ENCODE measurements around the gene PRSS27. TPM values are rescaled to one million over a fixed set of nuclear protein-coding genes. Genes with fewer than 3 reads are reported as not detected.

The PRSS27 gene
- 0.20 to 0.67 TPM (median 0.22 TPM) in 3 replicates for polyA plus RNA-seq
- polyA plus RNA-seq (2011; ENCODE audit: low read depth) = 0.45 TPM
- polyA plus RNA-seq (2011; cell fraction: cytosol; rRNA removed) = 0.34 and 0.73 TPM in 2 replicates
- 0.73 and 1.3 TPM in 2 replicates for polyA plus RNA-seq (2011; cell fraction: nucleus; rRNA removed)
- polyA plus RNA-seq (2012; ENCODE audit: low replicate concordance) = 0.29 and 1.5 TPM in 2 replicates
- 0.07 TPM in 1 of 3 replicates, not detected in the others for polyA minus RNA-seq
- polyA minus RNA-seq (2011; cell fraction: cytosol; rRNA and poly(A)+ RNA removed) = not detected
- 0.53 TPM in 1 of 2 replicates, not detected in the other for polyA minus RNA-seq (2011; cell fraction: nucleus; rRNA and poly(A)+ RNA removed)

DNA sequence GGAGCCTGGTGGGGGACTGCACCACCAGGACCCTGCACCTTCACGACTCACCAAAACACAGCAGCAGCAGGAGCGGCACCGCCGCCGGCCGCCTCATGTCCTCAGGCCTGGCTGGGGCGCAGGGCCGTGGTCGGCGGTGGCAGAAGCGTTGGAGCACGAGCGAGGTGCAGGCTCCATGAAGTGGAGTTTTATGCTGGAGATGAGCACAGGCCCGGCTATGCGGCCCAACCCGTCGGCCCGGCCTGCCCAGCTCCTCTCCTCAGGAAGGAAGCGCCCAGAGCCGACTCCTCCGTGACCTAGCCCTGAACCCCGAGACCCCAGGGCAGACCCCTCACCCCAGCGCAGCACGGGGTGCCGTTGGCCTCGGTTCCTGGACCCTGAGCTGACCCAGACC, at the start of gene PRSS27:
TSS of gene PRSS27 (minus strand) at position 161 of the 394 bp plus-strand sequence. CDS start at position 97, 64 bp downstream.
- no peaks in the 10 kb centered on the region for H3K9me3 ChIP-seq (ENCODE audit: control insufficient read depth, low read depth, low read length)
- peak within 1 kb of the TSS; percentile 75 for H3K4me2 ChIP-seq (ENCODE audit: control insufficient read depth, extremely low read depth, insufficient read depth, low read depth, low read length)
- H2AFZ ChIP-seq (ENCODE audit: control insufficient read depth, low read length) = peak within 1 kb of the TSS; percentile 40
- no peaks in the 10 kb centered on the region for H4K20me1 ChIP-seq (ENCODE audit: control insufficient read depth, extremely low read depth, insufficient read depth, low read length)
- peaks cover 7% of the 10 kb centered on the region for H3K4me1 ChIP-seq (ENCODE audit: control insufficient read depth, extremely low read depth, insufficient read depth, low read length)
- peak within 1 kb of the TSS; percentile 66 for H3K9ac ChIP-seq (ENCODE audit: control insufficient read depth, extremely low read depth, insufficient read depth, low read length)
- dilution Hi-C loops (cut with MboI; ENCODE audit: extremely low pct_ligation_motif_present, low sequenced_read_pairs) = no loop called here
- FAIRE-seq (no peak), DNase-seq (ENCODE audit: low read depth, low spot score) (no peak)
- peaks cover 8% of the 10 kb centered on the region for H3K27me3 ChIP-seq (ENCODE audit: control insufficient read depth, extremely low read depth, insufficient read depth, low read length)
- no peaks in the 10 kb centered on the region for H3K9me1 ChIP-seq (ENCODE audit: control insufficient read depth, extremely low read depth, insufficient read depth, low read length)
- no peaks in the 10 kb centered on the region for H3K79me2 ChIP-seq (ENCODE audit: control insufficient read depth, insufficient read depth, low read length)
- no peak within 1 kb of the TSS for H3K27ac ChIP-seq (ENCODE audit: control insufficient read depth, insufficient read depth, low read length)
- no peaks in the 10 kb centered on the region for H3K36me3 ChIP-seq (ENCODE audit: control insufficient read depth in 2 of 2, extremely low read depth in 1 of 2, insufficient read depth in 2 of 2, low read length in 2 of 2)
- TF ChIP-seq EZH2 (IDR thresholded peaks at IDR 0.05; ENCODE audit: low read length) = no peak
- TF ChIP-seq CTCF (optimal IDR thresholded peaks at IDR 0.05 in 1 of 3, IDR thresholded peaks at IDR 0.05 in 1 of 3, conservative IDR thresholded peaks at IDR 0.05 in 1 of 3; ENCODE audit: extremely low read depth in 1 of 3, insufficient read depth in 2 of 3, low read length in 3 of 3) = no peak
- H3K4me3 ChIP-seq (ENCODE audit: control insufficient read depth in 2 of 3, extremely low read depth in 1 of 3, insufficient read depth in 2 of 3, low read depth in 1 of 3, low read length in 3 of 3) = peak within 1 kb of the TSS; percentile 54 to 68 (median 54)

DNA sequence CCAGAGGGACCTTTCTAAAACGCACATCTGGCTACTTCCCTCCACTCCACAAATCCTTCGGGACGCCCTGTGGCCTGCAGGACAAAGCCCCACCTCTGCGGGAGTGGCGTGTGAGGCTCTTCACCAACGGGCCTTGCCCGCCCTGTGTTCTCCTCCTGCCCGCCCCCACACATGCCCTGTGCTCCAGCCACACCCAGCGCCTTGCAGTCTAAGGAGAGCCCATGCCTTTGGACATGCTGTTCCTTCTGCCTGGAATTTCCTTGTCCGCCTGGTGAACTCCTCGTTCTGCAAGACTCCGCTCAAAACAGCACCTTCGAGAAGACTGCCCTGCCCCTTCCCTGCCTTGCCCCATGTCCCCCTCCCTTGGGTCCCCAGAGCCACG, 49.6 kb upstream of the PRSS27 start:
- TF ChIP-seq CTCF (optimal IDR thresholded peaks at IDR 0.05 in 1 of 3, IDR thresholded peaks at IDR 0.05 in 1 of 3, conservative IDR thresholded peaks at IDR 0.05 in 1 of 3; ENCODE audit: extremely low read depth in 1 of 3, insufficient read depth in 2 of 3, low read length in 3 of 3) (no peak), EZH2 (IDR thresholded peaks at IDR 0.05; ENCODE audit: low read length) (no peak)
- no peak overlapping the region for H3K4me2 ChIP-seq (ENCODE audit: control insufficient read depth, extremely low read depth, insufficient read depth, low read depth, low read length)
- peaks cover 9% of the 10 kb centered on the region for H3K4me1 ChIP-seq (ENCODE audit: control insufficient read depth, extremely low read depth, insufficient read depth, low read length)
- H3K79me2 ChIP-seq (ENCODE audit: control insufficient read depth, insufficient read depth, low read length) = peaks cover 53% of the 10 kb centered on the region
- H3K4me3 ChIP-seq (ENCODE audit: control insufficient read depth in 2 of 3, extremely low read depth in 1 of 3, insufficient read depth in 2 of 3, low read depth in 1 of 3, low read length in 3 of 3) = no peak overlapping the region
- FAIRE-seq = no peak
- peaks cover 35% of the 10 kb centered on the region for H4K20me1 ChIP-seq (ENCODE audit: control insufficient read depth, extremely low read depth, insufficient read depth, low read length)
- no peaks in the 10 kb centered on the region for H3K9me1 ChIP-seq (ENCODE audit: control insufficient read depth, extremely low read depth, insufficient read depth, low read length)
- peaks cover 62 to 75% of the 10 kb centered on the region in 2 experiments for H3K36me3 ChIP-seq (ENCODE audit: control insufficient read depth in 2 of 2, extremely low read depth in 1 of 2, insufficient read depth in 2 of 2, low read length in 2 of 2)
- H3K27ac ChIP-seq (ENCODE audit: control insufficient read depth, insufficient read depth, low read length) = no peak overlapping the region
- no peak for DNase-seq (ENCODE audit: low read depth, low spot score)
- H3K9ac ChIP-seq (ENCODE audit: control insufficient read depth, extremely low read depth, insufficient read depth, low read length) = no peak overlapping the region
- no peak overlapping the region for H2AFZ ChIP-seq (ENCODE audit: control insufficient read depth, low read length)
- no peaks in the 10 kb centered on the region for H3K9me3 ChIP-seq (ENCODE audit: control insufficient read depth, low read depth, low read length)
- dilution Hi-C loops (cut with MboI; ENCODE audit: extremely low pct_ligation_motif_present, low sequenced_read_pairs) = no loop called here
- no peaks in the 10 kb centered on the region for H3K27me3 ChIP-seq (ENCODE audit: control insufficient read depth, extremely low read depth, insufficient read depth, low read length)
